Epithelial cell of proximal tubule (primary cell): ENCODE measurements around the gene TEX53. TPM values are rescaled to one million over a fixed set of nuclear protein-coding genes. Genes with fewer than 3 reads are reported as not detected.

ENCODE experiments used
- DNase-seq: peaks from one replicate; pipeline ENCODE4 v3.0.0-alpha.2; 2011; ENCODE audit warnings: low read depth
- H3K4me3 ChIP-seq: 2 replicates; pipeline ENCODE4 v1.5.1; 2011; ENCODE audit warnings: low read depth, mild to moderate bottlenecking, low read length
- total RNA-seq: library from RNA; depleted of rRNA; stranded (reverse); fragments of >200 nt; gene quantifications from 2 replicates; pipeline ENCODE4 v1.2.3, GENCODE V29; 2015
- TF ChIP-seq, protein P1 (sequence below): conservative IDR thresholded peaks from 2 replicates; pipeline ENCODE4 v1.5.1; 2012; ENCODE audit warnings: low read depth, mild to moderate bottlenecking, low read length

TEX53 gene
- total RNA-seq, 1 donor from 2014 or later = not detected

DNA sequence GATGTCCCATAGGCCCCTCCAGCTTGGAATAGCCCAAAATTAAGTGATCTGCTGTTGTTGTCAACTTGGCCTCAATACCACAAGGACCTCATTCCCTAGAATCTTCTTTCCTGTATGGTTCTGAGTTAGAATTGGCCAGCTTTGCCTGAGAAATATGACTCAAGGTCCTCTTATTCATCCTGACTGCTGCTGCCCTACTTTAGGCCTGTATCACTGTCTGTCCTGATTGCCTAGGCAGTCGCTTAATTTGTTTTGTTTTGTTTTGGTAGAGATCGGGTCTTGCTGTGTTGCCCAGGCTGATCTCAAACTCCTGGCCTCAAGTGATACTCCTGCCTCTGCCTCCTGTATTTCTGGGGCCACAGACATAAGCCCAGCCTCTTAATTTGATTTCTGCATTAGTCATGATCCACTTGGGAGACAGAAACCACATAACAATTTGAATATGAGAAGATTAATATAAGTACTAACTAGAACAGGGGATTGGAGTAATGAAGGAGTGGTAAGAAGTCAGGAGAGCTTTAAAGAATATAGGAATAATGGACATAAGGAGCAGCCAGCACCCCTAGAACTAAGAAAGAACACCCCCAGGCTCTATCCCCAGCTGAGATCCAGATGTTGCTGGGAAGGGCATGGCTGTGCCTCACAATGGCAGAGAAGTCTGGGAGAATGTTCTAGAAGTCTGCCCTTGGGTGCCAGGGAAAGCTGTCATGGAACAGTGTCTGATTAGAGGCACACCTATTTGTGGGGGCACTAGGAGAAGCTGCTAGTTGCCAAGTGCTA, 4.6 kb downstream of the TEX53 start:
- H3K4me3 ChIP-seq = no peak overlapping the region
- TF ChIP-seq, protein P1, sequence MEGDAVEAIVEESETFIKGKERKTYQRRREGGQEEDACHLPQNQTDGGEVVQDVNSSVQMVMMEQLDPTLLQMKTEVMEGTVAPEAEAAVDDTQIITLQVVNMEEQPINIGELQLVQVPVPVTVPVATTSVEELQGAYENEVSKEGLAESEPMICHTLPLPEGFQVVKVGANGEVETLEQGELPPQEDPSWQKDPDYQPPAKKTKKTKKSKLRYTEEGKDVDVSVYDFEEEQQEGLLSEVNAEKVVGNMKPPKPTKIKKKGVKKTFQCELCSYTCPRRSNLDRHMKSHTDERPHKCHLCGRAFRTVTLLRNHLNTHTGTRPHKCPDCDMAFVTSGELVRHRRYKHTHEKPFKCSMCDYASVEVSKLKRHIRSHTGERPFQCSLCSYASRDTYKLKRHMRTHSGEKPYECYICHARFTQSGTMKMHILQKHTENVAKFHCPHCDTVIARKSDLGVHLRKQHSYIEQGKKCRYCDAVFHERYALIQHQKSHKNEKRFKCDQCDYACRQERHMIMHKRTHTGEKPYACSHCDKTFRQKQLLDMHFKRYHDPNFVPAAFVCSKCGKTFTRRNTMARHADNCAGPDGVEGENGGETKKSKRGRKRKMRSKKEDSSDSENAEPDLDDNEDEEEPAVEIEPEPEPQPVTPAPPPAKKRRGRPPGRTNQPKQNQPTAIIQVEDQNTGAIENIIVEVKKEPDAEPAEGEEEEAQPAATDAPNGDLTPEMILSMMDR = no peak
- no peak for DNase-seq

- TF ChIP-seq, protein P1 = no peak
- H3K4me3 ChIP-seq = no peak overlapping the region
- DNase-seq = no peak
Observed at GRCh38 chr9:114643896-114644295, 13.7 kb downstream of the TEX53 start.

DNA sequence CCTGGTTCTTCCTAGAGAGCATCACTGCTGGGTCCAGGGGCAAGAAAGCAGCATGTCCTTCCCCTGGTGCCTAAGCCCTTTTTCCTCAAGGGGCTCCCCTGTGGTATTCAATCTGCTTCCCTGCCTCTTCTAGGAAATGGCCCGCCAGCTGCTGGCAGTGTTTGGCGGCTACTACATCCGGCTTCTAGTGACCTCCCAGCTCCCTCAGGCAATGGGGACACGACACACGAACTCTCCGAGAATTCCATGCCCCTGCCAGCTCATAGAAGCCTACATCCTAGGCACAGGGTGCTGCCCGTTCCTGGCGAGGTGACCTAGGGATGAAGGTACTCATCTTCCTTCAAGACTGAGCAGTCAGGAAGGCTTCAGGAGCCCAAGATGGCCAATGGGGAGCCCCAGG, 14.6 kb downstream of the TEX53 start:
- TF ChIP-seq, protein P1 = no peak
- no peak for DNase-seq
- H3K4me3 ChIP-seq = no peak overlapping the region

- no peak for DNase-seq
- TF ChIP-seq, protein P1 = no peak
- no peak overlapping the region for H3K4me3 ChIP-seq
Observed at GRCh38 chr9:114641967-114642366, 15.6 kb downstream of the TEX53 start.

DNA sequence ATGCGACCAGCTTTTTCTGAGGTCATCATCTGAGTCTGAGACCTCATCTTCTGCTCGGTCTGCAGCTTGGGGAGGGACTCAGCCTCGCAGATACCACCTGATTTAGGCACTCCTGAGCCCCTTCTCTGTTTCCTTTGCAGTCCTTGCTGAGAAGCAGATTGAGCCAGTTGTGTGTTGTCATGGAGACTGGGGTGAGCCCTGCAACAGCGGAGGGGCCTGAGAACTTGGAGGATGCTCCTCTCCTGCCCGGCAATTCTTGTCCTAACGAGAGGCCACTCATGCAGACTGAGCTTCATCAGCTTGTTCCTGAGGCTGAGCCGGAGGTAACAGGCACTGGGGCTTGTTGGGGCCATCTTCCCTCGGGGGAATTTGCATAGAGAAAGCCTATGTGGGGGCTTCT, 19.2 kb downstream of the TEX53 start:
- no peak overlapping the region for H3K4me3 ChIP-seq
- DNase-seq = no peak
- TF ChIP-seq, protein P1 = no peak

- TF ChIP-seq, protein P1 = no peak
- no peak for DNase-seq
Observed at GRCh38 chr9:114634387-114634786, 23.2 kb downstream of the TEX53 start.

More at GRCh38 chr9:114634387-114634786, 23.2 kb downstream of the TEX53 start:
- no peak overlapping the region for H3K4me3 ChIP-seq
